Natural killer cell (primary cell): ENCODE data around the gene CLNK. TPM values are rescaled to one million over a fixed set of nuclear protein-coding genes. Genes with fewer than 3 reads are reported as not detected.
A peak's percentile ranks its signal among the peaks of the same experiment; 100 is the strongest.

Experiments
- ATAC-seq, 3 donors: fragments of 150-1000 bp in 2 of 3; fragments of 200-7000 bp in 1 of 3; cut with Tn5 transposase; 1 replicate in 1 of 3; 2 replicates in 2 of 3; pipeline ENCODE4 v1.10.0; 2021; ENCODE audit warnings: mild to moderate bottlenecking in 2 of 3, moderate library complexity in 2 of 3
- DNase-seq, 2 donors: peaks; one replicate each; pipeline versions ENCODE4 v3.0.0 to v3.0.0-alpha.2; 2013 to 2021; ENCODE audit warnings: mixed read lengths in 1 of 2
- H3K27ac ChIP-seq: one replicate; pipeline ENCODE4 v1.5.1; 2013; ENCODE audit warnings: mild to moderate bottlenecking, low read length
- H3K27me3 ChIP-seq: one replicate; pipeline ENCODE4 v1.6.1; 2013; ENCODE audit warnings: low read length; ENCODE audit not compliant: control insufficient read depth, insufficient read depth
- H3K36me3 ChIP-seq: one replicate; pipeline ENCODE4 v1.6.1; 2013; ENCODE audit warnings: low read length; ENCODE audit not compliant: control insufficient read depth, insufficient read depth
- H3K4me1 ChIP-seq: one replicate; pipeline ENCODE4 v1.6.1; 2013; ENCODE audit warnings: low read length; ENCODE audit not compliant: control insufficient read depth, insufficient read depth
- H3K4me3 ChIP-seq: one replicate; pipeline ENCODE4 v1.5.1; 2013; ENCODE audit warnings: low read length
- H3K9me3 ChIP-seq: one replicate; pipeline ENCODE4 v1.6.1; 2013; ENCODE audit warnings: low read length; ENCODE audit not compliant: control insufficient read depth, insufficient read depth
- H3K27ac Mint-ChIP-seq, 2 donors: one replicate each; pipeline ENCODE4 v1.8.0; 2022; ENCODE audit warnings: mild to moderate bottlenecking in 2 of 2, mixed read lengths in 2 of 2, moderate library complexity in 1 of 2
- H3K27me3 Mint-ChIP-seq, 2 donors: one replicate each; pipeline ENCODE4 v1.8.0; 2022; ENCODE audit warnings: low read depth in 2 of 2, mixed read lengths in 2 of 2
- H3K36me3 Mint-ChIP-seq: one replicate; pipeline ENCODE4 v1.8.0; 2022; ENCODE audit warnings: mixed read lengths
- H3K4me1 Mint-ChIP-seq, 2 donors: one replicate each; pipeline ENCODE4 v1.8.0; 2022; ENCODE audit warnings: mixed read lengths in 2 of 2
- H3K4me3 Mint-ChIP-seq: one replicate; pipeline ENCODE4 v1.8.0; 2022; ENCODE audit warnings: mild to moderate bottlenecking, moderate library complexity, mixed read lengths
- H3K9me3 Mint-ChIP-seq, 2 donors: one replicate each; pipeline ENCODE4 v1.8.0; 2022; ENCODE audit warnings: mixed read lengths in 2 of 2
- WGBS: methylation state at CpG from one replicate; pipeline ENCODE4 v1.1.7; 2013; ENCODE audit warnings: missing lambda C conversion rate; ENCODE audit not compliant: insufficient coverage; 5-methylcytosine and 5-hydroxymethylcytosine counted together
- intact Hi-C: fragments of 100-400 bp; cut with micrococcal nuclease; formaldehyde crosslinking; loops from one replicate; pipeline ENCODE4 v1.14.2; 2022
- total RNA-seq, 4 donors: library from RNA; stranded (reverse); fragments of 120-200 nt in 1 of 4; gene quantifications; one replicate each; pipeline versions ENCODE4 v1.2.3 to v1.2.4, GENCODE V29; 2013 to 2022
- TF ChIP-seq, protein P1 (sequence below): fragments of 200-600 bp; IDR thresholded peaks from one replicate; pipeline ENCODE4 v1.8.0; 2022; ENCODE audit warnings: antibody characterized with exemption

CLNK gene
- total RNA-seq, 3 donors from 2014 or later (not counting 1 experiment from before 2014, with no cell fraction given): 1.00 to 1.1 (median 1.0) TPM

DNA sequence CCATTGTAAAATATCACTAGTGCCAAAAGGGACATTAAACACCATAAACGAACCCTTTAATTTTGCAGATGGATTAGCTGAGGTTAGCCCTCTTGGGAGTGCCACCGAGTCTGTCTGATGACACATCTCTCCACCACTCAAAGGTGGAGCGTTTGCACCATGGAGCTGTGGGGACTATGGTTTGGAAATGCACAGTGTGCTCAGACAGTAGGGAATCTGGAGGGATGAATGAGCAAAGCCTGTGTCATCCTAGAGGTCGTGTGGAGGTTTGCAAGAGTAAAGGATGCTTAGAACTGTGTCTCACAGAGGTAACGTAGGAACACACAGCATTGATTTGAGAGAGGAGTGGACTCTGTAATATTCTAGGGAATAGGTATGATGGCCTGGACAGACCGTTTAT is 93.7 kb downstream of the CLNK start:
- Histone ChIP-seq H3K27me3 (no peaks in the 10 kb centered on the region), H3K27ac (no peak overlapping the region), H3K4me1 (peaks cover 33% of the 10 kb centered on the region), H3K4me3 (no peak overlapping the region), H3K36me3 (no peaks in the 10 kb centered on the region), H3K9me3 (no peaks in the 10 kb centered on the region)
- Mint-ChIP-seq H3K27me3 (peaks cover 0 to 6% of the 10 kb centered on the region in 2 donors), H3K36me3 (no peaks in the 10 kb centered on the region), H3K4me1 (peaks cover 41 to 44% of the 10 kb centered on the region in 2 donors), H3K9me3 (no peaks in the 10 kb centered on the region), H3K4me3 (peak overlapping the region; percentile 81), H3K27ac (no peak overlapping the region)
- TF ChIP-seq, protein P1, sequence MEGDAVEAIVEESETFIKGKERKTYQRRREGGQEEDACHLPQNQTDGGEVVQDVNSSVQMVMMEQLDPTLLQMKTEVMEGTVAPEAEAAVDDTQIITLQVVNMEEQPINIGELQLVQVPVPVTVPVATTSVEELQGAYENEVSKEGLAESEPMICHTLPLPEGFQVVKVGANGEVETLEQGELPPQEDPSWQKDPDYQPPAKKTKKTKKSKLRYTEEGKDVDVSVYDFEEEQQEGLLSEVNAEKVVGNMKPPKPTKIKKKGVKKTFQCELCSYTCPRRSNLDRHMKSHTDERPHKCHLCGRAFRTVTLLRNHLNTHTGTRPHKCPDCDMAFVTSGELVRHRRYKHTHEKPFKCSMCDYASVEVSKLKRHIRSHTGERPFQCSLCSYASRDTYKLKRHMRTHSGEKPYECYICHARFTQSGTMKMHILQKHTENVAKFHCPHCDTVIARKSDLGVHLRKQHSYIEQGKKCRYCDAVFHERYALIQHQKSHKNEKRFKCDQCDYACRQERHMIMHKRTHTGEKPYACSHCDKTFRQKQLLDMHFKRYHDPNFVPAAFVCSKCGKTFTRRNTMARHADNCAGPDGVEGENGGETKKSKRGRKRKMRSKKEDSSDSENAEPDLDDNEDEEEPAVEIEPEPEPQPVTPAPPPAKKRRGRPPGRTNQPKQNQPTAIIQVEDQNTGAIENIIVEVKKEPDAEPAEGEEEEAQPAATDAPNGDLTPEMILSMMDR: no peak
- ATAC-seq (no peak), DNase-seq (no peak)
- WGBS: 88% methylated on average over 5 of the region's 6 CpGs
- intact Hi-C loops: no loop called here

GRCh38 chr4:10589799-10590198 is 94.8 kb downstream of the CLNK start:
- H3K4me1 ChIP-seq: peaks cover 33% of the 10 kb centered on the region
- TF ChIP-seq, protein P1: no peak
- WGBS: 5% methylated on average over 5 of the region's 5 CpGs
- Mint-ChIP-seq H3K9me3 (no peaks in the 10 kb centered on the region), H3K4me1 (peaks cover 41 to 44% of the 10 kb centered on the region in 2 donors), H3K27me3 (peaks cover 0 to 6% of the 10 kb centered on the region in 2 donors), H3K4me3 (peak overlapping the region; percentile 17), H3K36me3 (no peaks in the 10 kb centered on the region), H3K27ac (peak overlapping the region in 1 of 2 donors; percentile 15)
- no peaks in the 10 kb centered on the region for H3K36me3 ChIP-seq
- DNase-seq (peak in 1 of 2 donors; percentile 21), ATAC-seq (peak; percentile 27 to 53 (median 52))
- H3K4me3 ChIP-seq: no peak overlapping the region
- H3K9me3 ChIP-seq: no peaks in the 10 kb centered on the region
- H3K27me3 ChIP-seq: no peaks in the 10 kb centered on the region
- intact Hi-C loops: no loop called here
- no peak overlapping the region for H3K27ac ChIP-seq

DNA sequence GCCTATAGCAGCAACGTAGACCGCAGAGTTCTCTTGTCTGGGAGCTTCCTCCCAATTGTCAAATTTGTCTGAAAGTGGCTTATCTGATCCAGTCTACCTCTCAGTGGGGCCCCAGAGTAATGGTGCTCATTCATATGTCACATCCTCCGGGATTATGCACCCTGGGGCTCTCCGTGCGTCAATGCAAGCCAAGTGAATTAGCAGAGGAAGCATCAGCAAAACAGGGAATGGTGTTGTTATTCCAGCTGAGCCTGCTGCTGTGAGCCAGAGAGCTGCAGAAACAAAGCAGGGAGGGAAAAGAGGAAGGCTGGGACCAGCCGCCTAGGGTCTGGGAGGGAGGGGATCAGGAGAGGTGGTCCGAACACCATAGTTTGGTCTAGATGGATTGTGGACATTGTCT is 95.2 kb downstream of the CLNK start:
- no peaks in the 10 kb centered on the region for H3K27me3 ChIP-seq
- DNase-seq (no peak), ATAC-seq (no peak)
- no peak overlapping the region for H3K27ac ChIP-seq
- no peak overlapping the region for H3K4me3 ChIP-seq
- TF ChIP-seq, protein P1: no peak
- H3K4me1 ChIP-seq: peaks cover 33% of the 10 kb centered on the region
- 91% methylated on average over 7 of the region's 7 CpGs for WGBS
- no peaks in the 10 kb centered on the region for H3K36me3 Mint-ChIP-seq
- H3K9me3 ChIP-seq: no peaks in the 10 kb centered on the region
- no peaks in the 10 kb centered on the region for H3K9me3 Mint-ChIP-seq
- H3K4me1 Mint-ChIP-seq: peaks cover 44 to 47% of the 10 kb centered on the region in 2 donors
- H3K27ac Mint-ChIP-seq: no peak overlapping the region
- H3K4me3 Mint-ChIP-seq: peak overlapping the region; percentile 17
- intact Hi-C loops: no loop called here
- peaks cover 0 to 6% of the 10 kb centered on the region in 2 donors for H3K27me3 Mint-ChIP-seq
- H3K36me3 ChIP-seq: no peaks in the 10 kb centered on the region

DNA sequence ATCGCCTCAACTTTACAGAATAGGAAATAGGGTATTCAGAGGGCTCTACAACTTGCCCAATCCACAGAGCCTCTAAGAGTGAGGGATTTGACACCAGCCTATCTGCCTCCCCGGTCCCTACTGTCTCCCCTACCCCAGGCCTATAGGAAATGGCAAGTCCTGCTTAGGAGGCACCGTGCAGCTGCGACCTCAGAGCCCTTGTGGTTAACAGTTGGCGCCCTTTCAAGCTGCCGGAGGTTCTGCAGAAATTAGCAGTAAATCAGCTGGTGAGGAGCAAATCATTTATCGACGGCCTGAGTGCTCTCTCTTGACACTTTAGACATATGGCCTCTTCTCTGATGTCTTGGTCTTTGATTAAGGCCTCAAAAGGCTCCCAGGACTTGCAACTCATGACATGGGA is 96.9 kb downstream of the CLNK start:
- Histone ChIP-seq H3K36me3 (no peaks in the 10 kb centered on the region), H3K4me1 (peaks cover 33% of the 10 kb centered on the region), H3K27ac (peak overlapping the region; percentile 44), H3K4me3 (no peak overlapping the region), H3K9me3 (no peaks in the 10 kb centered on the region), H3K27me3 (no peaks in the 10 kb centered on the region)
- DNase-seq: peak; percentile 39 to 54
- Mint-ChIP-seq H3K4me1 (peaks cover 53 to 57% of the 10 kb centered on the region in 2 donors), H3K36me3 (no peaks in the 10 kb centered on the region), H3K27me3 (peaks cover 0 to 6% of the 10 kb centered on the region in 2 donors), H3K27ac (peak overlapping the region; percentile 79 to 88), H3K4me3 (peak overlapping the region; percentile 75), H3K9me3 (no peaks in the 10 kb centered on the region)
- TF ChIP-seq, protein P1: no peak
- 0% methylated on average over 7 of the region's 8 CpGs for WGBS
- intact Hi-C loops: no loop called here
- ATAC-seq: peak; percentile 72 to 90 (median 82)
